NCI-H748 (cell line): ENCODE measurements around the gene RABAC1.

Experiments
- DNase-seq: peaks from one replicate; lab custom pipeline; 2025; ENCODE audit not compliant: unreplicated experiment; lab: John Stamatoyannopoulos, UW

RABAC1 gene

GRCh38 chr19:41930322-41930722 is 28.8 kb downstream of the RABAC1 start:
- no peak for DNase-seq

DNA sequence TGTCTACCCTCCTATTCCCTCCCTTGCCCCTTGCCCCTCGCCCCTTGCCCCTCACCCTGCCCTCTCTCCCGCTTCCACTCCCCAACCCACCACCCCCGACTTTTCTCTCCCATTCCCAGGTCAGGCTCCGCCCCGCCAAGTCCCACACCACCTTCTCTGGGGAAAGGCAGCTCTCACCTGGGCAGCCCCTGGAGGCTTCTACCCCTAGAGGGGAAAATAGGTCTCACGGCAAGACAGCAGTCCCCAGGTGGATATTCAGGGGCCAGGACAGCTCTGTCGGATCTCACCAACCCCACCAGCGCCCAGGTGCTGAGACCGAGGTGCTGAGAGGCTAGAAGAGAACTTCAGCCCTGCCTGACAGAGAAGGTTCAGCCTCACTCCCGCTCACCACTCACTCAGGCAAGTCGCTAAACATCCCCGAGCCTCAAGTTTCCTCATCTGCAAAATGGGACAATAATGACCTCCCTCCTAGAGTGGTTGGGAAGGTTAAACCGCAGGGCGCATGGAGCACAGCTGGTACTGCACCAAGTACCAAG is 29.5 kb downstream of the RABAC1 start:
- no peak for DNase-seq

DNA sequence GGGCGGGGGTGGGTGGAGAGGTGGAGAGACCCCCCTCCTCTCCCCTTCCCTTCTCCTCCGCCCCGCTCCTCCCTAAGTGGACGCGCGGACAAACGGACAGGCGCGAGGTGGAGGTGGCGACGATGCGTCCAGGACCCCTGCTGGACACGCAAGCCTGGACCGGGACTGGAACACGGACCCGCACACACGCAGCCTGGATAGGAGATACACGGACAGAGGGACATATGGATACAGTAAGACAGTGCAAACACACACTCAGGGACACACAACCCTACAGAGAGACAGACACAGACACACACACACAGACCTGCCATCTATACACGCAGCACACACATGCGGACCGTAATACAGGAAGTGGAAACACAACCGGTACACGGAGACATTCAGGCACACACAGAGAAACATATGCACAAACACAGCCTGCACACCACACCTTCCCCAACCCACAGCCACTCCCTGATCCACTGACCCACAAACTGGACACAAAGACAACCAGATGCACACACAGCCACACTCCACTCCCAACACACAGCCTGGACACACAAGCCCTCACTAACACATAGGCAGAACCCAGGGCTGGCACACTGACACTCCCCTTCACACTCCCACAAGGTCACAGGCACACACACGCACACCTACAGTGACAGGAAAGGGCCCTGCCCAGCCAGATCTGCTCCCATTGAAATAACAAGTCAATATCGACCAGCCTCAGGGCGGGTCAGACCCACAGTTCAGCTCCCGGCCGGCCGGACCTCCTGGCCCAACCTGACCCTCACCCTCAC is 30.2 kb downstream of the RABAC1 start:
- peak; percentile 61 for DNase-seq

- DNase-seq = peak; percentile 51
Observed at GRCh38 chr19:41928221-41928683, 30.9 kb downstream of the RABAC1 start, which contains the start of gene ERFL. ERFL (minus strand) TSS chr19:41928449; CDS start chr19:41912919, 15,530 bp downstream.

DNA sequence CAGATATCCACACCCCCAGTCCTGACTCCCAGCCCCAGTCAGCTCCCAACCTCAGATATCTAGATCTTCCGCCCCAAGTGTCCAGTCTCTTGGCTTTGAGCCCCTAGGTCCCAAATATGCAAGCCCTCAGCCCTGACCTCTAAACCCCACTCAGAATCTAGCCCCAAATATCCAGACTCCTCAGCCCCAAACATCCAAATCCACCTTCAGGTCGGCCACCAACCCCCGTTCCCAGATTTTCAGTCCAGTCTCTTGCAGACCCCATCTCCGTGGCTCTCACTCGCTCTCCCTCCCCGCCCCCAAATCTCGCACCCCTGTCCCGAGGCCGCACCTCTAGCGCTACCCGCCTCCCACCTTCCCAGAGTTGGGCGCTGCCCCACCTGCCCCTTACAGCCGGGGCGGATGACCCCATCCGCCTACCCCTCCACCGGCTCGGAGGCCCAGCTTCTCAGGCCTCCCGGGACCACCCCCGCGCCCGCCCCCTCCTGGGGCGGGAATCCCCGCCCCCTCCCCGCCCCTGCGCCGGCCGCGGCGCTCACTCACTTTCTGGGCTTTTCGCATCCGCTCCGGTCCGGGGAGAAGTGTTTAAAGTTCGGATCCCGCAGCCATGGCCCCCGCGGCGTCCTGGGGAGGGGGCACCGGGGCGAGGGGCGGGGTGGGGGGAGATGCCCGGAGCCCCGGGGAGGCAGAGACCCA is 31.5 kb downstream of the RABAC1 start:
- no peak for DNase-seq

DNA sequence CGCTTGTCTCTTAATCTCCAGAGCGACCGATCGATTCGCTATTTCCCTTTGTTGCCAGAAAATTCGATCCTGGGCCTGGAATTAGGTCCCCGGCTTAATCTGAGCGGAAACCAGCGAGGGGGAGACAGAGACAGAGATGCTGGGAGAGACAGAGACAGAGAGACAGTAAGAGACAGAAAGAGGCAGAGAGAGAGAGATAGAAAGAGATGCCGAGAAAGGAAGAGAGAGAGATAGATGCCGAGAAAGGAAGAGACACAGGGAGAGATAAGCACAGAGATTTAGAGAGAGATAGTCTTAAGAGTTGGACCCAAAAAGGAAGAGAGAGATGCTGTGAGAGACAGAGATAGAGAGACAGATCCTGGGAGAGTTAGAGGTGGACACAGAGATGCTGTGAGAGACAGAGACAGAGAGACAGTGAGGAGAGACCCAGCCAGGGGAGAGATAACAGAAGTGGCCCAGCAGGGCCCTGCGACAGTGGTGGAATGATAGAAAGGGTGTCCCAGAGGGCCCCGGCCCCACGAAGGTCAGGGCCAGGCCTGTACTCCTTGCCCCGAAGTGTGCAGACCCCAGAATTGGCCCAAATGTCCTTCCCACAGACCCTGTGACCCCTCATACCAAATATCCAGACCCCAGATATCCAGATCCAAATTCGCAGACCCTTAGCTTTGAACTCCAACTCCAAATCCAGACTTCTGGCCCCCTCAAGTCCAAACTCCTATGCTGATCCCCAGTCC is 32.2 kb downstream of the RABAC1 start:
- no peak for DNase-seq

DNA sequence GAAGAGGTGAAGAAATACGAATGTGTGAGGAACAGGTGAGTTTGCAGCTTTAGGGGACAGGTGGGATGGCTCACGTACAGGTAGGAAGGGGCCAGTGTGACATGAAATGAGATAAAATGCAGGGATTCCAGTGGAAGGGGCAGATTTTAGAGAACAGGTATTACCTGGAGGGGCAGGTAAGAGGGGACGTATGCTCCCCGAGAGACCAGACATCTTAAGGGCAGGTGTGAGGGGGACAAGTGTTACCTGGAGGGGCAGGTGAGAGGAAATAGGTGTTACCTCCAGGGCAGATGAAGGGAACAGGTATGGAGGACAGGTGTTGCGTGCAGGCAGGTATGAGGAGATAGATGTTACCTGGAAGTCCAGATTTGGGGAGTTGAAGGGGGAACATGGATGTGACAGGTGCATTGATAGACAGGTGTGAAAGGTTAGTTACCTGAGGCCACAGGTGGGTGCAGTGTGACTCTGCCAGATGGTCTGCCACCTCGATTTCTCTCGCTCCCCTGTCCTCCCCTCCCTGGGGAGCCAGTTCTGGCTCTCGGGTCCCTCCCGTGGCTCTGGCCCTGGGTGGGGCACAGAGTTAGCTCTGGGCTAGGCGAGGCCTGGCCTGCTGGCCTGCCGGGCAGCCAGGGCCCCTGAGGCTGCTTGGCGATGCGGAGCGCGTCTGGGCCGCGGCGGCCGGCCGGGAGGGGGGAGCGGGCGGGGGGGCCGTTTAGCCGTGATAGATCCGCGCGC is 32.9 kb downstream of the RABAC1 start:
- DNase-seq = peak; percentile 25

- DNase-seq = peak; percentile 35
Observed at GRCh38 chr19:41925208-41926003, 33.7 kb downstream of the RABAC1 start.

DNA sequence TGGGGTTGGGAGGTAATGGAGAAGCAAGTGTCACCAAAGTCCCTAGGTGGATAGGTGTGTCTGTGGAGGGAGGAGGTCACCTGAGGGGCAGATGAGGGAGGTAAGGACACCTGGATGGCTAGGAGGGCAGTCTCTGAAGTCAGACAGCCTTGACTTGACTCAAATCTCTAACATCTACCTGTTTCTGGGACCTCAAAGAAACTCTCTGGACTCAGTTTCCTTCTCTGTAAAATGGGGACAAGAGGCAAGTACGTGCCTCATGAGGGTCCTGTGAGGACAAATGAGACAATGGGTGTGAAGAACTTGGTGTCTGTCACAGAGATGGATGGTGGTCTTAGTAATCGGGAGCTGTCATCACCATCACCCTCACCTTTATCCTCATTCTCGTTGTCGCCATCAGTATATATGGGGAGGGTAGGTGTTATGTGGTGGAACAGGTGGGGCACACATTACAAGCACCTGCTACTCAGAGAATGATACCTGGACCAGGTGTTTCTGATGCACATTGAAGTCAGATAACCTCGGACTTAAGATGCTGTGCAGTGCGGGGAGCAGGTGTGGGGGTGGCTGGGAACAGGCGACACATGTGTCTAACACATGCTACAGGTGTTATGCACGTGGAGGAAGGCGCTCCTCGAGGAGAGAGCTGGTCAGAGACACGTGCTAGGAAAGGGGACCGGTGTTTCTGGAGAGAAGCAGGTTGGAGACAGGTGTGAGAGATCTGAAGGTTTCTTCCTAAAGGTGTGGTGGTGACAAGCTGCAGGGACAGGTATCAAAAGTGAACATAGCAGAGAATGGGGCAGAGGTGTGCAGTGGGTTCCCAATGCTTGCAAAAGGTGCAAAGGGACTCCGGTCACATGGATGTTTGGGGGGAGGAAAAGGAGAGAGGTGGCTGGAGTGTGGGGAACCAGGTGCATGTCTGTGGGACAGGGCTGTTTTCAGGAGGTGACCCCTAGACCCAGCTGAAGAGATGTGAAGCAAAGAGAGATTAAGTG is 34.7 kb downstream of the RABAC1 start:
- DNase-seq = peak; percentile 63

- no peak for DNase-seq
Observed at GRCh38 chr19:41923045-41923788, 35.9 kb downstream of the RABAC1 start.

GRCh38 chr19:41922585-41922984 is 36.5 kb downstream of the RABAC1 start:
- no peak for DNase-seq

DNA sequence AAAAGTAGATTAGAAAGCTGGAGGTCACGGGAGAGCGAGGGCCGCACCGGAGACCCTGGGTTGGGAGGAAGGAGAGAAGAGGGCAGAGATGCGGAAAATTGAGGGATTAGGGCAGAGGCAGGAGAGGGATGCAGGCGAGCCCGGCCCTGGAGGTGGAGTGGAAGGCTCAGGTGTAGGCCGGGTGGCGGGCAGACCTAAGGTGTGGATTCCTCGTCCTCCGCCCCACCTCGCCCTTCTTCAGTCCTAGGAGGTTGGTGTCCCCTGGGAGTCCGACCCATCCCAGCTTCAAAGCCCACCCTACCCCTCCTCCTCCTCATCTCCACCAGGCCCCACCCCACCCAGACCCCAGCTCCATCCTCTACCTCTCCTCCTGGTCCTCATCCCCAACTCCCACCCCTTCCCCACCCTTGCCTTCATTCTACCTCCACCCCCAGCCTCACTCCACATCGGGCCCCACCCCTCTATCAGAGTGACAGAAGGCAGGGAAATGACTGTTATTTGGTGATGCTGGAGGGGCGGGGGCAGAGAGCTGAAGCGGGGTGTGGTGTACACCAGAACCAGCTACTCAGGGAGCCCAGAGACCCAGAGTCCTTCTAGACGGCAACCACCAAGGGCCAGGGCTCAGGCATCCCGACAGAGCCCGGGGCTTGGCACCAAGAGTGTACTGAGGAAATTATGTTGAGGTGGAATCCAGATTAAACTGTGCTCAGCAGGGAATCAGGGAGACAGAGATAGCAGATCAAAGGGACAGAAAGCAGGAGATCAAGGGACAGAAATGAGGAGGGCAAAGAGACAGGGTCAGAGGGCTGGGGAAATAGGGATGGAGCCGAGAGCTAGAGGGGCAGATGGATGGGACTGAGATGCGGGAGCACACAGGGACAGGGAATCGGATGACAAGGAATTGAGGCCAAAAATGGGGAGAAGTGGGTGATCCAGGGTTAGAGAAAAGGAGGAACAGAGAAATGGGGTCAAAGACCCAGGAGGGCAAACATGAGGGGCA is 37.2 kb downstream of the RABAC1 start:
- no peak for DNase-seq

DNA sequence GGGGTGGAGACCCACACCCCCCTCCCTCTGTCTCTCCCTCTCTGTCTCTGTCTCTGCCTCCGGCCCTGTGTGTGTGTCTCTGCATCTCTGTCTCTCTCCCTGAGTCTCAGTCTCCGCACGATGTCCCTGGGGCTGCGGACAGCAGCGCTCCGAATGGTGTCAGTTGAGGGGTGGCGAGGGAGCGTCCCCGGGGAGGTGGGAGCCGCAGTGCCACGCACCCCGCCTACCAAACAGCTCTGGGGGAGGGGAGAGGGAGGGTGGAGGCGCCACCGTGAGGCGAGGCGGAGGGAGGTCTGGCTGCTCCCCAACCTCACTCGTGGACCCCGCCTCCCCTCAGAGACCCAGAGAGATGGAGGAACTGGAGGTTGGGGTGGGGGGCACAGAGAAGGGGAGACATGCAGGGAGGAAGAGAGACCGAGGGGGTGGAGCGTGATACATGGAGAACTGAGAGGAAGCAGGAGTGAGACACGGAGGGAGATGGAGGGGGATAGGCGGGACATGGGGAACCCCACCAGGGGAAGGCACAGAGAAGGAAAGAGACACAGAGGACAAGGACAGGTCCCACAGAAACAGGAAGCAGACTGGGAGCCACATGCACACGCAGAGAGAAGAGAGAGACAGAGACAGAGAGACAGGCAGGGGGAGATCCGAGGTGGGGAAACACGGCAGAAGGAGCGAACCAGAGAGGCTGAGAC is 38.1 kb downstream of the RABAC1 start:
- DNase-seq = no peak

DNA sequence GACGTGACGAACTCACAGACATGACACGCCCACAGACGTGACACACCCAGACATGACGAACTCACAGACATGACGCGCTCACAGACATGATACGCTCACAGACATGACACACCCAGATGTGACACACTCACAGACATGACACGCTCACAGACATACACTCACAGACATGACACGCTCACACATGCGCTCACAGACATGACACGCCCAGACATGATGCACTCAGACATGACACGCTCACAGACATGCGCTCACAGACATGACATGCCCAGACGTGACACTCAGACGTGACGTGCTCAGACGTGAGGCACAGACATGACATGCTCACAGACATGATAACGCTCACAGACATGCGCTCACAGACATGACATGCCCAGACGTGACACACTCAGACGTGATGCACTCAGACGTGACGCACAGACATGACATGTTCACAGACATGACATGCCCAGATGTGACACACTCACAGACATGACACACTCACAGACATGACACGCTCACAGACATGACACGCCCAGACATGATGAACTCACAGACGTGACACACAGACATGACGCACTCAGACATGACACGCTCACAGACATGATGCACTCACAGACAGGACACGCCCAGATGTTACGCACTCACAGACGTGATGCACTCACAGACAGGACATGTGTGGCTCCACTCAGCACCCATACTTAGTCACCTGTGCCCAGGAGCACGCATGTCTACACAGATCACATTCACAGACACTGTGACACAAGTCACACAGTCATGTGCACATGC is 39.0 kb downstream of the RABAC1 start:
- DNase-seq = no peak

DNA sequence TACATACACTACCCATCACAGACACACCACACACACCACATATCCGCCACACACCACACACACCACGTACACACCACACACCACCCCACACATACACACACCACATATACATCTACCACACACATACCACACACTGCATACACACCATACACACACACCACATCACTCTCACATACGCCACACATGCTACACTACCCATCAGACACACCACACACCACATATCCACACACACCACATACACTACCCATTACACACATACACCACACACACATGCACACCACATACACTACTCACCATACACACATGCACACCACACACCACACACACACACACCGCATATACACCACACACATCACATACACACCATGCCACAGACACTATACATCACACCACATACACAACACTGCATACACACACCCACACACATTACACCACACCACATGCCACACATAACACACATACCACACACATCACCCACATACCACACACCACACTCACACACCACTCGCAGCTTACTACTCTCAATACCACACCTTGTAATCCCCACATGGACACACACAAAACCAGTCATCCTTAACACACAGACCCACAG is 40.4 kb downstream of the RABAC1 start:
- DNase-seq = no peak
